Neural cell (in vitro differentiated cells): ENCODE data around the gene INPP4B. TPM values are rescaled to one million over a fixed set of nuclear protein-coding genes. Genes with fewer than 3 reads are reported as not detected.

Experiments used
- H2AFZ ChIP-seq: fragments of 200-600, 300-800 bp; sonication (generic), shearing (Covaris generic); 2 replicates; pipeline ENCODE4 v1.6.0; 2014; ENCODE audit warnings: low read depth, mild to moderate bottlenecking, antibody characterized with exemption, low read length, moderate library complexity
- H3F3A ChIP-seq: fragments of 200-600 bp; shearing (Covaris generic); 2 replicates; pipeline ENCODE4 v1.6.1; 2016; ENCODE audit warnings: mild to moderate bottlenecking, moderate library complexity, mixed read lengths, antibody characterized with exemption, low read length; ENCODE audit not compliant: insufficient read depth, poor library complexity, severe bottlenecking
- H3K27ac ChIP-seq: fragments of 200-600, 300-800 bp; sonication (generic), shearing (Covaris generic); 2 replicates; pipeline ENCODE4 v1.5.1; 2014; ENCODE audit warnings: mild to moderate bottlenecking, low read length, moderate library complexity
- H3K27me3 ChIP-seq: fragments of 300-800, 200-600 bp; sonication (generic), shearing (Covaris generic); 2 replicates; pipeline ENCODE4 v1.6.0; 2014; ENCODE audit warnings: mild to moderate bottlenecking, low read depth, low read length, moderate library complexity; ENCODE audit not compliant: insufficient read depth
- H3K36me3 ChIP-seq: fragments of 300-800, 200-600 bp; sonication (generic), shearing (Covaris generic); 2 replicates; pipeline ENCODE4 v1.5.1; 2014; ENCODE audit warnings: mild to moderate bottlenecking, antibody characterized with exemption, low read length, moderate library complexity; ENCODE audit not compliant: insufficient read depth
- H3K4me2 ChIP-seq: fragments of 300-800, 200-600 bp; sonication (generic), shearing (Covaris generic); 2 replicates; pipeline ENCODE4 v1.6.0; 2014; ENCODE audit warnings: mild to moderate bottlenecking, low read length
- H3K4me3 ChIP-seq: fragments of 300-800, 200-600 bp; sonication (generic), shearing (Covaris generic); 2 replicates; pipeline ENCODE4 v1.5.1; 2014; ENCODE audit warnings: mild to moderate bottlenecking, low read length, moderate library complexity
- H3K79me2 ChIP-seq: fragments of 200-600 bp; shearing (Covaris generic); replicated peaks from 2 replicates; pipeline ENCODE4 v1.6.0; 2014; ENCODE audit warnings: mild to moderate bottlenecking, low read length, moderate library complexity; ENCODE audit not compliant: insufficient read depth
- H3K9ac ChIP-seq: fragments of 300-800, 200-600 bp; sonication (generic), shearing (Covaris generic); 2 replicates; pipeline ENCODE4 v1.6.1; 2016; ENCODE audit warnings: mild to moderate bottlenecking, low read length, mixed read lengths
- H3K9me2 ChIP-seq: fragments of 200-600 bp; shearing (Covaris generic); 2 replicates; pipeline ENCODE4 v1.6.1; 2016; ENCODE audit warnings: mild to moderate bottlenecking, low read length, mixed read lengths; ENCODE audit not compliant: insufficient read depth
- H3K9me3 ChIP-seq: fragments of 200-600, 300-800 bp; sonication (generic), shearing (Covaris generic); 2 replicates; pipeline ENCODE4 v1.6.1; 2016; ENCODE audit warnings: mild to moderate bottlenecking, mixed run types, low read length, moderate library complexity, mixed read lengths
- H4K20me1 ChIP-seq: fragments of 200-600 bp; shearing (Covaris generic); 2 replicates; pipeline ENCODE4 v1.6.1; 2016; ENCODE audit warnings: mild to moderate bottlenecking, mixed run types; ENCODE audit not compliant: insufficient read depth
- CTCF ChIP-seq: fragments of 450-650 bp; IDR thresholded peaks from 2 replicates; pipeline ENCODE4 v1.5.1; 2014; ENCODE audit warnings: antibody characterized with exemption, mild to moderate bottlenecking, moderate library complexity; ENCODE audit not compliant: poor library complexity, severe bottlenecking
- EP300 ChIP-seq: fragments of 450-650 bp; conservative IDR thresholded peaks from 2 replicates; pipeline ENCODE4 v1.6.1; 2014; ENCODE audit warnings: antibody characterized with exemption, mild to moderate bottlenecking, moderate library complexity; ENCODE audit not compliant: poor library complexity, severe bottlenecking
- EZH2 ChIP-seq: fragments of 200-600, 300-800 bp; shearing (Covaris generic), sonication (generic); IDR thresholded peaks from 2 replicates; pipeline ENCODE4 v1.6.1; 2014; ENCODE audit warnings: antibody characterized with exemption, low read length, borderline replicate concordance, mild to moderate bottlenecking; ENCODE audit not compliant: insufficient read depth, poor library complexity, severe bottlenecking
- MXI1 ChIP-seq: fragments of 450-650 bp; conservative IDR thresholded peaks from 2 replicates; pipeline ENCODE4 v1.6.1; 2014; ENCODE audit warnings: antibody characterized with exemption, mild to moderate bottlenecking; ENCODE audit not compliant: poor library complexity, severe bottlenecking
- POLR2AphosphoS5 ChIP-seq: IDR thresholded peaks from 2 replicates; pipeline ENCODE4 v1.6.1; 2012
- RAD21 ChIP-seq: fragments of 450-650 bp; conservative IDR thresholded peaks from 2 replicates; pipeline ENCODE4 v1.6.1; 2014; ENCODE audit warnings: antibody characterized with exemption, mild to moderate bottlenecking, moderate library complexity
- REST ChIP-seq: IDR thresholded peaks from 2 replicates; pipeline ENCODE4 v1.6.1; 2012; ENCODE audit warnings: borderline replicate concordance
- SMC3 ChIP-seq: fragments of 450-650 bp; conservative IDR thresholded peaks from 2 replicates; pipeline ENCODE4 v1.6.1; 2014; ENCODE audit warnings: antibody characterized with exemption, mild to moderate bottlenecking, moderate library complexity; ENCODE audit not compliant: poor library complexity
- TAF1 ChIP-seq: IDR thresholded peaks from 2 replicates; pipeline ENCODE4 v1.6.1; 2012; ENCODE audit warnings: low read depth
- polyA plus RNA-seq: library from polyadenylated mRNA; depleted of rRNA; stranded (reverse); fragments of >200 nt; gene quantifications from 2 replicates; pipeline ENCODE4 v1.2.3, GENCODE V29; 2014

Gene INPP4B
- polyA plus RNA-seq, 1 donor from 2014 or later, result 0.30 TPM

GRCh38 chr4:142274137-142274536, 572.0 kb downstream of the INPP4B start:
- Histone ChIP-seq H3F3A (no peaks in the 10 kb centered on the region), H3K79me2 (no peaks in the 10 kb centered on the region), H3K27ac (no peak overlapping the region), H3K27me3 (no peaks in the 10 kb centered on the region), H2AFZ (no peak overlapping the region), H3K4me2 (no peak overlapping the region), H3K9me2 (no peaks in the 10 kb centered on the region), H3K9me3 (no peaks in the 10 kb centered on the region), H4K20me1 (no peaks in the 10 kb centered on the region), H3K9ac (no peak overlapping the region), H3K36me3 (no peaks in the 10 kb centered on the region), H3K4me3 (no peak overlapping the region)
- TF ChIP-seq SMC3 (no peak), MXI1 (no peak), REST (no peak), EP300 (no peak), CTCF (no peak), EZH2 (no peak), POLR2AphosphoS5 (no peak), TAF1 (no peak)

GRCh38 chr4:142272452-142272851, 573.6 kb downstream of the INPP4B start:
- H3K4me3 ChIP-seq, result no peak overlapping the region
- no peaks in the 10 kb centered on the region for H3K79me2 ChIP-seq
- no peak overlapping the region for H2AFZ ChIP-seq
- no peaks in the 10 kb centered on the region for H3K27me3 ChIP-seq
- no peaks in the 10 kb centered on the region for H3K36me3 ChIP-seq
- no peaks in the 10 kb centered on the region for H3K9me2 ChIP-seq
- H3K9me3 ChIP-seq, result no peaks in the 10 kb centered on the region
- no peak overlapping the region for H3K27ac ChIP-seq
- H4K20me1 ChIP-seq, result no peaks in the 10 kb centered on the region
- H3K9ac ChIP-seq, result no peak overlapping the region
- H3F3A ChIP-seq, result no peaks in the 10 kb centered on the region
- no peak overlapping the region for H3K4me2 ChIP-seq
- no peak for TF ChIP-seq REST
- no peak for TF ChIP-seq TAF1
- TF ChIP-seq SMC3, result no peak
- no peak for TF ChIP-seq EP300
- no peak for TF ChIP-seq POLR2AphosphoS5
- no peak for TF ChIP-seq EZH2
- TF ChIP-seq MXI1, result no peak
- no peak for TF ChIP-seq RAD21
- TF ChIP-seq CTCF, result no peak
